ENCODE results near the gene MYO19. TPM values are rescaled to one million over a fixed set of nuclear protein-coding genes. Genes with fewer than 3 reads are reported as not detected.

MYO19 gene
- total and polyA plus RNA-seq, 2 of the 8 experiments (the other 6 are each of a cell fraction or from before 2014, with no cell fraction given) = 126 to 163 TPM

- no peak for TF ChIP-seq CHD7 (IDR thresholded peaks at IDR 0.05; ENCODE audit: insufficient replicate concordance, low read length)
- TF ChIP-seq JUN (IDR thresholded peaks at IDR 0.05; ENCODE audit: low read depth, low read length) = no peak
- no peak; a peak in 1 of 4 replicates for TF ChIP-seq SIN3A (conservative IDR thresholded peaks at IDR 0.05 in 1 of 2, IDR thresholded peaks at IDR 0.05 in 1 of 2; ENCODE audit: low read depth in 1 of 2, low read length in 2 of 2)
- no peak for TF ChIP-seq FOSL1 (IDR thresholded peaks at IDR 0.05; ENCODE audit: insufficient read depth, low read depth, low read length)
- no peak for TF ChIP-seq TBP (IDR thresholded peaks at IDR 0.05; ENCODE audit: low read depth, low read length)
- no peak for TF ChIP-seq CBX8 (IDR thresholded peaks at IDR 0.05; ENCODE audit: borderline replicate concordance, low read depth, low read length)
- no peak for TF ChIP-seq CHD1 (IDR thresholded peaks at IDR 0.05; ENCODE audit: low read depth, low read length)
- TF ChIP-seq SAP30 (IDR thresholded peaks at IDR 0.05; ENCODE audit: insufficient read depth, insufficient replicate concordance, low read length) = no peak
- no peak for TF ChIP-seq ATF3 (IDR thresholded peaks at IDR 0.05; ENCODE audit: insufficient read depth, low read depth, low read length)
- TF ChIP-seq ZNF274 (IDR thresholded peaks at IDR 0.05; ENCODE audit: borderline replicate concordance, extremely low read depth, low read length) = no peak
- no peak for TF ChIP-seq CEBPB (IDR thresholded peaks at IDR 0.05; ENCODE audit: low read depth, low read length)
These were observed 48.9 kb downstream of the MYO19 start (continued) for GRCh38 chr17:36485805-36486203.

All from H1 (cell line).